NCI-H146 (cell line): ENCODE results near the gene MRPS23.

Source experiments
- DNase-seq: peaks from one replicate; lab custom pipeline; 2025; lab: John Stamatoyannopoulos, UW

The MRPS23 gene

GRCh38 chr17:57879437-57880085 is 29.7 kb upstream of the MRPS23 start:
- no peak for DNase-seq

- DNase-seq: no peak
Observed at GRCh38 chr17:57877803-57878377, 28.0 kb upstream of the MRPS23 start.

- DNase-seq: no peak
Observed at GRCh38 chr17:57876866-57877237, 27.0 kb upstream of the MRPS23 start.

- no peak for DNase-seq
Observed at GRCh38 chr17:57876023-57876865, 26.4 kb upstream of the MRPS23 start.

- DNase-seq: no peak
Observed at GRCh38 chr17:57875290-57876022, 25.6 kb upstream of the MRPS23 start.

GRCh38 chr17:57874434-57875289 is 24.8 kb upstream of the MRPS23 start:
- no peak for DNase-seq

GRCh38 chr17:57874058-57874419 is 24.2 kb upstream of the MRPS23 start:
- no peak for DNase-seq

- DNase-seq: no peak
Observed at GRCh38 chr17:57873261-57874057, 23.6 kb upstream of the MRPS23 start.

- no peak for DNase-seq
Observed at GRCh38 chr17:57872536-57872935, 22.7 kb upstream of the MRPS23 start.

- no peak for DNase-seq
Observed at GRCh38 chr17:57871863-57872262, 22.0 kb upstream of the MRPS23 start.

GRCh38 chr17:57871155-57871554 is 21.3 kb upstream of the MRPS23 start:
- no peak for DNase-seq

- no peak for DNase-seq
Observed at GRCh38 chr17:57870283-57870635, 20.4 kb upstream of the MRPS23 start.

GRCh38 chr17:57869617-57870282 is 19.9 kb upstream of the MRPS23 start:
- no peak for DNase-seq

- DNase-seq: no peak
Observed at GRCh38 chr17:57868910-57869616, 19.2 kb upstream of the MRPS23 start.

GRCh38 chr17:57868007-57868909 is 18.4 kb upstream of the MRPS23 start:
- DNase-seq: no peak

- no peak for DNase-seq
Observed at GRCh38 chr17:57867126-57867525, 17.3 kb upstream of the MRPS23 start.

- no peak for DNase-seq
Observed at GRCh38 chr17:57866723-57867122, 16.9 kb upstream of the MRPS23 start.

- no peak for DNase-seq
Observed at GRCh38 chr17:57866319-57866718, 16.5 kb upstream of the MRPS23 start.

- no peak for DNase-seq
Observed at GRCh38 chr17:57864273-57864672, 14.4 kb upstream of the MRPS23 start.
